ENCODE data around the gene MTUS2. TPM values are rescaled to one million over a fixed set of nuclear protein-coding genes. Genes with fewer than 3 reads are reported as not detected.
"Not testable (repeated sequence)": the region's sequence is repeated elsewhere in the genome, so short reads cannot be mapped to it uniquely, and the experiment has no call there.

Gene MTUS2
- total RNA-seq, 1 donor from 2014 or later = 0.08 TPM

- DNase-seq (ENCODE audit: low read depth) = no peak
These were observed 480.9 kb downstream of the MTUS2 start for GRCh38 chr13:29301027-29301426.

GRCh38 chr13:29304148-29304547, 484.0 kb downstream of the MTUS2 start:
- no peak for DNase-seq (ENCODE audit: low read depth)

- DNase-seq (ENCODE audit: low read depth) = no peak
These were observed 490.7 kb downstream of the MTUS2 start for GRCh38 chr13:29310806-29311205.

- no peak for DNase-seq (ENCODE audit: low read depth)
These were observed 495.7 kb downstream of the MTUS2 start for GRCh38 chr13:29315847-29316246.

GRCh38 chr13:29317828-29318227, 497.7 kb downstream of the MTUS2 start:
- DNase-seq (ENCODE audit: low read depth) = no peak

GRCh38 chr13:29318741-29319140, 498.6 kb downstream of the MTUS2 start:
- no peak for DNase-seq (ENCODE audit: low read depth)

- peak; percentile 2 for DNase-seq (ENCODE audit: low read depth)
These were observed 499.3 kb downstream of the MTUS2 start for GRCh38 chr13:29319451-29319850.

- no peak for DNase-seq (ENCODE audit: low read depth)
These were observed 503.8 kb downstream of the MTUS2 start for GRCh38 chr13:29323954-29324353.

- no peak for DNase-seq (ENCODE audit: low read depth)
These were observed 504.5 kb downstream of the MTUS2 start for GRCh38 chr13:29324601-29325000.

GRCh38 chr13:29328501-29328900, 508.4 kb downstream of the MTUS2 start:
- DNase-seq (ENCODE audit: low read depth) = no peak

- no peak for DNase-seq (ENCODE audit: low read depth)
These were observed 516.2 kb downstream of the MTUS2 start for GRCh38 chr13:29336356-29336755.

GRCh38 chr13:29339386-29340272, 519.5 kb downstream of the MTUS2 start:
- no peak for DNase-seq (ENCODE audit: low read depth)

- not testable (repeated sequence) for DNase-seq (ENCODE audit: low read depth)
These were observed 525.9 kb downstream of the MTUS2 start for GRCh38 chr13:29345860-29346582.

GRCh38 chr13:29355029-29355428, 534.9 kb downstream of the MTUS2 start:
- DNase-seq (ENCODE audit: low read depth) = no peak

- DNase-seq (ENCODE audit: low read depth) = peak; percentile 64
These were observed 539.0 kb downstream of the MTUS2 start for GRCh38 chr13:29359181-29359580.

- DNase-seq (ENCODE audit: low read depth) = no peak
These were observed 541.6 kb downstream of the MTUS2 start for GRCh38 chr13:29361716-29362115.

GRCh38 chr13:29362849-29363604, 542.9 kb downstream of the MTUS2 start:
- DNase-seq (ENCODE audit: low read depth) = peak; percentile 62

GRCh38 chr13:29369060-29369743, 549.1 kb downstream of the MTUS2 start:
- peak; percentile 44 for DNase-seq (ENCODE audit: low read depth)

GRCh38 chr13:29379281-29379680, 559.1 kb downstream of the MTUS2 start:
- DNase-seq (ENCODE audit: low read depth) = no peak

GRCh38 chr13:29379865-29380264, 559.7 kb downstream of the MTUS2 start:
- no peak for DNase-seq (ENCODE audit: low read depth)

GRCh38 chr13:29382021-29382420, 561.9 kb downstream of the MTUS2 start:
- no peak for DNase-seq (ENCODE audit: low read depth)
